Measurements from ENCODE around the gene ZFPM1. TPM values are rescaled to one million over a fixed set of nuclear protein-coding genes. Genes with fewer than 3 reads are reported as not detected.
A peak's percentile ranks its signal among the peaks of the same experiment; 100 is the strongest.

Gene ZFPM1
- total RNA-seq, 1 donor from 2014 or later: 21.7 TPM

DNA sequence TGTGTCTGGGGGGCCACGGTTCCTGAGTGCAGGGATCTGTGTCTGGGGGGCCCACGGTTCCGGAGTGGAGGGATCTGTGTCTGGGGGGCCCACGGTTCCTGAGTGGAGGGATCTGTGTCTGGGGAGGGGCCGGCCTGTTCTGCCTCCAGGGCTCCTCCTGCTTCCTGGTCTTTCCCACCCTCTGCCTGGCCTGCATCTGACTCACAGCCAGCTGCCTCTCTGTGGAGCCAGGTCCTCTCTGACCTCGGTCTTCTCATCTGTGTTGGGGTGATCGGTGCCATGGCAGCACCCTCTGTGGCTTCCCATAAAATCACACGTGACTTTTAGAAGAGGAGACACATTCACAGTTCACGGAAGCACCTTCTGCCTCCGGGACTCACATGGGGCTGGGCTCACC is 50.3 kb downstream of the ZFPM1 start:
- intact Hi-C loops (cut with micrococcal nuclease): no loop called here
- no peak overlapping the region for H3K27ac Mint-ChIP-seq

DNA sequence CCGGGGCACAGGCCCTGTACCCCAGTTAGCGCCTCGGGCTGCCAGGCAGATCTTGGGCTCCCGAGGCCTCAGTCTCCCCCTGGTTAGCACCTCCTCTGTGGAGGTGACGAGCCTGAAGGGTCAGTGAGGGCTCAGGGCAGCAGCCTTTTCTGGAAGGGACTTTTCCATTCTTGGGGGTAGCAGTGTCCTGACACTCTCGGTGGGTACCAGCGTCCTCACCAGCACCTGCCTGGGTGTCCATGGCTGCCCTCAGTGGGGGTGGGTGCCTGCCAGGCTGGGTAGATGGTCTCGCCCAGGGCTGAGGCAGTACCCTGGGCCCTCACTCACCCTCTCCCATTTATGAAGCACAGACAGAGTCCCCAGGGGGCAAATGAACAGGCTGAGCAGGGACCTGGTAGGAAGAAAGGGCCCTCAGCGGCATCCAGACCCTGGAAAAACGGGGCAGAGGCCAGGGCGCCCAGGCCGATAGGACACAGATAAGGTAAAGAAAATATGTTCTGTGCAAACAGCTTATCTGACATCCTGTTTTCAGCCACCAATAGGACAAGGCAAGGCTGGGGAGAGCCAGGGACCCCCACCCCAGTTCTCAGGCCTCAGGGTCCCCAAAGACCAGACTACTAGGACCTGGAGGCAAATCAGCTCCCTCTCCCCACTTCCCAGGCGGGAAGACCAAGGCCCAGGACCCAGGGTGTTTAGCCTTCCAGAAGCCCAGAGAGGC is 50.9 kb downstream of the ZFPM1 start:
- H3K9me3 Mint-ChIP-seq: no peaks in the 10 kb centered on the region
- intact Hi-C loops (cut with micrococcal nuclease): no loop called here
- no peak overlapping the region for H3K27ac Mint-ChIP-seq
- no peaks in the 10 kb centered on the region for H3K4me1 Mint-ChIP-seq (ENCODE audit: low read depth)
- DNase-seq (ENCODE audit: low spot score): no peak
- H3K36me3 Mint-ChIP-seq (ENCODE audit: low read depth): no peaks in the 10 kb centered on the region
- H3K4me3 Mint-ChIP-seq: no peak overlapping the region
- H3K27me3 Mint-ChIP-seq (ENCODE audit: insufficient read depth): no peaks in the 10 kb centered on the region

More for the DNA sequence above, 50.3 kb downstream of the ZFPM1 start:
- Mint-ChIP-seq H3K4me3 (no peak overlapping the region), H3K36me3 (ENCODE audit: low read depth) (no peaks in the 10 kb centered on the region), H3K4me1 (ENCODE audit: low read depth) (no peaks in the 10 kb centered on the region), H3K9me3 (no peaks in the 10 kb centered on the region), H3K27me3 (ENCODE audit: insufficient read depth) (no peaks in the 10 kb centered on the region)
- no peak for DNase-seq (ENCODE audit: low spot score)

DNA sequence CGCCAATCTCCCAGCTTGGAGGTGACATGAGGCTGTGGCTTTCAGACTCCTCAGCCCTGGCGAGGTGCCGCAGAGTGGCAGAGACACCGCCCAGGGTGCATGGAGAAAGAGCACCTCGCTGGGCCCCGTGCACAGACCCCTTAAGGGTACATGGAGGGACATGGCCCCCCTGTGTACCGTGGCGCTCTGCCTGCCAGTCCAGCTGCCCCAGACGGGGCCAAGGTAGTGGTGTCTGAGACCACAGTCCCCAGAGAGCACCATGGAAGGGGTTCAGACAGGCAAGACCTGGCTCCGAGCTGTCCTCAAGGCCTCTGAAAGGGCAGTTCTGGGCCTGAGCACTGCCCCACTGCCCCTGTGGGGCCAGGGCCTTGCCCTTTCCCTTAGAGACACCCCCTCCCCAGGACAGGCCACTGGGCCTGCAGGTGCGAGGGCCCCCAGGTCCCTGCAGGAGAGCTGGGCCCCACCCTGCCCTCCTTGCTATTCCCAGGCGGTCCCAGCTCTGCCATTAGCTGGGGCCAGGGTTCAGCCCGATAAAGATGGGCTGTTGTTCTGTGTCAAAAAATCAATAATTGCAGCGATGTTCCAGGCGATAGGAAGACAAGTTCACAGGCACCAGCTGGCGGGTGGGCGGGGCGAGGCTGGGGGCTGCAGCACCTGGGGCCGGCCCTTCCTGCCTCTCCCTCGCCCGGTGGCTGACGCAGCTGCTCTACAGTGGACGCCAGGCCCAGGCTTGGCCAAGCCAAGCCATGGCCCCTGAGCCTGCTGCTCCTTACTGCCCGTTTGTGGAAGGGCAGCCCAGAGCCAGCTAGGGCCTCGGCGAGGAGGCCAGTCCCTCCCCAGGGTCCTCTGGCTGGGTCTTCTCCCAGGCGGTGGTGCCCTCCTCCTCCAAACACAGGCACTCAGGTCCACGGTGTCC is 51.7 kb downstream of the ZFPM1 start:
- intact Hi-C loops (cut with micrococcal nuclease): no loop called here
- no peaks in the 10 kb centered on the region for H3K36me3 Mint-ChIP-seq (ENCODE audit: low read depth)

DNA sequence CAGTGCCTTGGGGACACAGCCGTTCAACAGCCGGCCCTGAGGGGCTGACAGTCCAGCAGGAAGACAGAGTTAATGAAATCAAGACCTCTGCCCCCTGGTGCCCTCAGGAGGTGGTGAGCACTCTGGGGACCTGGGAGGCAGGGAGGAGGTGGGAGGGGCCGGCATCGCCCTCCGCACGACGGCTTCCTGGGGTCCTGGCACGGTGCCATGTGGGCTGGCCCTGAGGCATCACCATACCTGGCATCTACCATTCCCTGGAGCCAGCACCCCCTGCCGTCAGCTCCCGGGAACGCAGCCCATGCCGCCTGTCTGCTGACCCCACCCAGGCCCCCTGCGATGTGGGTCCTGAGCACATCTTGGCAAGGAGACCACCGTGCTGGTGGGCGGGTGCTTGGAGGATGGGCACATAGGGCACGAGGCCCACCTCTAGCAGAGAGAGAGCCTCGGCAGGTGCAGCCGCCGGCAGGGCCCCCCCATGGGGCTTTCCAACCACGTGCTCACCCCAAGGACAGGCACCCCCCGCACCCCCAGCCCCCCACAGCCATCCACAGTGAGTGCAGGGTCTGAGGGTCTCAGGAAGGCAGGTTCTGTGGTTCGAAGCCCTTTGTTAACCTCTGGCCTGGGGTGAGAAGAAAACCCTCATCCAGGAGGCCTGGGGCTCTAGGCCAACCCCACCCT is 52.5 kb downstream of the ZFPM1 start:
- Mint-ChIP-seq H3K27me3 (ENCODE audit: insufficient read depth) (no peaks in the 10 kb centered on the region), H3K4me3 (no peak overlapping the region), H3K9me3 (no peaks in the 10 kb centered on the region), H3K36me3 (ENCODE audit: low read depth) (no peaks in the 10 kb centered on the region), H3K4me1 (ENCODE audit: low read depth) (no peaks in the 10 kb centered on the region), H3K27ac (no peak overlapping the region)
- intact Hi-C loops (cut with micrococcal nuclease): no loop called here
- DNase-seq (ENCODE audit: low spot score): peak; percentile 8

More for the DNA sequence above, 51.7 kb downstream of the ZFPM1 start:
- no peaks in the 10 kb centered on the region for H3K9me3 Mint-ChIP-seq
- DNase-seq (ENCODE audit: low spot score): no peak
- H3K27ac Mint-ChIP-seq: no peak overlapping the region
- H3K4me3 Mint-ChIP-seq: no peak overlapping the region
- H3K4me1 Mint-ChIP-seq (ENCODE audit: low read depth): no peaks in the 10 kb centered on the region
- no peaks in the 10 kb centered on the region for H3K27me3 Mint-ChIP-seq (ENCODE audit: insufficient read depth)

DNA sequence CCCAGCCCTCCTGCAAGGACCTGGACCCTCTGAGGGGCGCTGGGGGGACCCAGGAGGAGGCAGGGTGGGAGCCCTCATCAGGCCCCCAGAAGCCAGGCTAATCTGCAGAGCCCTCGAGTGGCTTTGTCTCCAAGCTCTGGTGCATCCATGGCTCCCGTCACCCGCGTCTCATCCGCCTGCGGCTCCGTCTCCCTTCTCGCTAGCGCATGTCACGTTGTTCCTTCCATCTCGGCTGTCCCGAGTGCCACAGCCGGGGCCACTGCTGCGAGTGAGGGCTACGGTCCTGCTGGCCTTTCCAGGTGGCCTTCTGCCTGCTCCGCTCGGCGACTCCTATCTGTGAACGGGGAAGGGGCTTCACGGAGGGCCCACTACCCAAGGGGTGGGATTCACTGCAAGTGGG is 53.6 kb downstream of the ZFPM1 start:
- H3K4me3 Mint-ChIP-seq: no peak overlapping the region
- no peaks in the 10 kb centered on the region for H3K36me3 Mint-ChIP-seq (ENCODE audit: low read depth)
- intact Hi-C loops (cut with micrococcal nuclease): no loop called here
- no peak for DNase-seq (ENCODE audit: low spot score)
- H3K27me3 Mint-ChIP-seq (ENCODE audit: insufficient read depth): no peaks in the 10 kb centered on the region
- no peaks in the 10 kb centered on the region for H3K4me1 Mint-ChIP-seq (ENCODE audit: low read depth)
- no peaks in the 10 kb centered on the region for H3K9me3 Mint-ChIP-seq
- no peak overlapping the region for H3K27ac Mint-ChIP-seq

DNA sequence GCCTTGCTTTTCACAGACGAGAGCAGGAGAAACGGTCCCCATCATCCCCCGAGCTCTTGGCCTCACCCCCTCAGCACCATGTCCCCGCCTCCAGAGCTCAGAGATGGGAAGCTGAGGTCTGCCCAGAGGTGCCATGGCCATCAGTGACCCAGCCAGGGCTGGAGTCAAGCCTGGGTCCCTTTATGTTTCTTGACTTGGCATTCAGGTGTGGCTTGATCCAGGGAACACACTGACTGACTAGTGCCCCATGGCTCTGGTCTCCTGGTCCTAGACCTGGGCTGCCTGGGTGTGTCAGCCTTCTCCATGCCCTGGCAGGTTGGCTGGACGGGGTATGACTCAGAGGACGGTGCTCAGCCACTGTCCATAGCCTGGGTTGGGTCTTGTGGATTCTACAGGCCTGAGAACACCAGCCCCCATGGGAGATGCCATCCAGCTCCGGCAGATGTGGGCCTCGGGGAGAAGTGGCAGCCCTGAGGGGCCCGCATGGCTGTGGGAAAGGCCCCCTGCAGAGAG is 54.2 kb downstream of the ZFPM1 start:
- no peak for DNase-seq (ENCODE audit: low spot score)
- H3K27ac Mint-ChIP-seq: no peak overlapping the region
- intact Hi-C loops (cut with micrococcal nuclease): no loop called here
- H3K4me3 Mint-ChIP-seq: no peak overlapping the region
- no peaks in the 10 kb centered on the region for H3K27me3 Mint-ChIP-seq (ENCODE audit: insufficient read depth)
- no peaks in the 10 kb centered on the region for H3K36me3 Mint-ChIP-seq (ENCODE audit: low read depth)
- no peaks in the 10 kb centered on the region for H3K4me1 Mint-ChIP-seq (ENCODE audit: low read depth)
- H3K9me3 Mint-ChIP-seq: no peaks in the 10 kb centered on the region

DNA sequence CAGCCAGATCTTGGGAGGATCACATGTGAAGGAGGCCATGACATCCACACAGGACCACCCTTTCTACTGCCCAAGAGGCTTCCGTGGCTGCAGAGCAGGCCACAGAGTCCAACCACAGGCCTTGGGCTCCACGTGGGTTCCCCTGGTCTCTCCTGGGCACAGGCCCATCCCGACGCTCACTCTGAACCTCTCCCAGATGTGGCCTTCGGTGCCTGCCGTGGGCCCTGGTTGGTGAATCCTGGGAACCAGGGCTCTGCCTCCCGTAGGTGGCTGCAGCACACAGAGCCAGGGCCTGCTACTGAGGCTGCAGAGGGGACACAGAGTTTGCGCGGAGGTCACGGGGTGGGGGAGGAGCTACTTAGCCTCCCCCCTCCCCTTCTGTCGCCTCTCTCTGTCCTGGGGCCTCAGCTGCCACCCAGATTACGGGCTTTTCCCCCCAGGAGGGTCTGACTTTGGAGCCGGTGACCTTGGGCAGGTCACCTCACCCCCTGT is 55.3 kb downstream of the ZFPM1 start:
- intact Hi-C loops (cut with micrococcal nuclease): no loop called here

GRCh38 chr16:88508868-88509748 is 56.0 kb downstream of the ZFPM1 start:
- H3K9me3 Mint-ChIP-seq: no peaks in the 10 kb centered on the region
- no peak for DNase-seq (ENCODE audit: low spot score)
- H3K4me1 Mint-ChIP-seq (ENCODE audit: low read depth): no peaks in the 10 kb centered on the region
- no peak overlapping the region for H3K4me3 Mint-ChIP-seq
- H3K27ac Mint-ChIP-seq: no peak overlapping the region
- no peaks in the 10 kb centered on the region for H3K36me3 Mint-ChIP-seq (ENCODE audit: low read depth)
- intact Hi-C loops (cut with micrococcal nuclease): no loop called here
- H3K27me3 Mint-ChIP-seq (ENCODE audit: insufficient read depth): no peaks in the 10 kb centered on the region

More for the DNA sequence above, 55.3 kb downstream of the ZFPM1 start:
- H3K4me3 Mint-ChIP-seq: no peak overlapping the region
- H3K27me3 Mint-ChIP-seq (ENCODE audit: insufficient read depth): no peaks in the 10 kb centered on the region
- DNase-seq (ENCODE audit: low spot score): no peak
- no peaks in the 10 kb centered on the region for H3K36me3 Mint-ChIP-seq (ENCODE audit: low read depth)
- H3K4me1 Mint-ChIP-seq (ENCODE audit: low read depth): no peaks in the 10 kb centered on the region
- H3K9me3 Mint-ChIP-seq: no peaks in the 10 kb centered on the region
- no peak overlapping the region for H3K27ac Mint-ChIP-seq

DNA sequence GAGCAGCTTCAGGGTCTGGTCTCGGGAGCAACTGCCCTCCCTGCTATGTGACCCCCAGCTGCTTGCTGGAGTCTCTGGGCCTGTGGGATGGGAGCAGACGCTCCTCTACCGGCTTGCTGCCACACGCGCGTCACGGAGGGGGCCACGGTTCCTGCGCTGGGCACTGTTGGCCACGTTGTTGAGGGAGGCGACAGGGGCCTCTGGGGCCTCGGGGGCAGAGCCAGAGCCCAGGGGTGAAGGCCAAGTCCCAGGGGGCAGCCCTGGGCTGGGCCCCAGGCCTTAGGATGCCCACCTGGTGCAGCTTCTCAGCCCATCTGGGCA is 56.6 kb downstream of the ZFPM1 start:
- intact Hi-C loops (cut with micrococcal nuclease): no loop called here

DNA sequence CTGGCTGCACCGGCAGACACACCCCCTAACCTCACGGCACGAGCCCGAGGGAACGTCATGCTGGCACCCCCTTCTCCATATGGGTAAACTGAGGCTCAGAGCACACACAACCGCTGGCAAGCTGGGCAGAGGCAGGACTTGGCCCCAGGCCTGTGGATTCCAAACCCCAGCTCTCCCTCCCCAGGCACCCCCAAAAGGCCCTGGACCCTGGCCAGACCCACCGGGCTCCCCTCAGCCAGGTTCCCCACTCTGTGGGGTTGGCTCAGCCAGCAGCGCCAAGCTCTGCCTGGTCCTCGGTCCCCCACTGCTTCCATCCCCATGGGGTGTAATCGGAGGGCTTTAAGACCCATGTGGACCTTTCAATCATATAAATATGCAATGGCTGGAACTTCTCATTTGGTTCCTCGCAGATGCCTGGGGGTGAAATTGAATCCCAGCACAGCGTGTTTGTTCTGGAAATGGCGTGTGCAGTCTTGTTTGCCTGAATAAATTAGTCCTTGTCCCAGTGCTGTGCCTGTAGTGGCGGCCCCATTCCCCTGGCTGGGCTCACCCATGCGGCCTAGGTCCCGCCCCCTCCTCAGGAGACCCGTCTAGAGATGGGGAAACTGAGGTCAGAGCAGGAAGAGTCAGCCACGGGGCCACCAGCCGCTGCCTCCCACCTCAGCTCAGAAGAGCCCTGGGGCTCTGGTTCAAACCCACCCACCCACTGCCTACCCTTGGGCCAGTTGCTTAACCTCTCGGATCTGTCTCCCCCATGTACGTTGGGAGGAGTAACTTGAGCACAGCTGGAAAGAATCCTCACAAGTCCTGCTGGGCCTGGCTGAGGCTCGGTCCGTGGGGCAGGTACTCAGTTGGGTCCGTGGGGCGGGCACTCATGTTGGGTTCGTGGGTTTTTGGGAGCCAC is 57.3 kb downstream of the ZFPM1 start:
- H3K36me3 Mint-ChIP-seq (ENCODE audit: low read depth): no peaks in the 10 kb centered on the region
- no peak overlapping the region for H3K4me3 Mint-ChIP-seq
- H3K27me3 Mint-ChIP-seq (ENCODE audit: insufficient read depth): no peaks in the 10 kb centered on the region
- no peak for DNase-seq (ENCODE audit: low spot score)
- H3K4me1 Mint-ChIP-seq (ENCODE audit: low read depth): no peaks in the 10 kb centered on the region
- no peaks in the 10 kb centered on the region for H3K9me3 Mint-ChIP-seq
- H3K27ac Mint-ChIP-seq: no peak overlapping the region
- intact Hi-C loops (cut with micrococcal nuclease): no loop called here

More for the DNA sequence above, 56.6 kb downstream of the ZFPM1 start:
- Mint-ChIP-seq H3K36me3 (ENCODE audit: low read depth) (no peaks in the 10 kb centered on the region), H3K4me3 (no peak overlapping the region), H3K27ac (no peak overlapping the region), H3K9me3 (no peaks in the 10 kb centered on the region), H3K27me3 (ENCODE audit: insufficient read depth) (no peaks in the 10 kb centered on the region), H3K4me1 (ENCODE audit: low read depth) (no peaks in the 10 kb centered on the region)
- DNase-seq (ENCODE audit: low spot score): no peak

DNA sequence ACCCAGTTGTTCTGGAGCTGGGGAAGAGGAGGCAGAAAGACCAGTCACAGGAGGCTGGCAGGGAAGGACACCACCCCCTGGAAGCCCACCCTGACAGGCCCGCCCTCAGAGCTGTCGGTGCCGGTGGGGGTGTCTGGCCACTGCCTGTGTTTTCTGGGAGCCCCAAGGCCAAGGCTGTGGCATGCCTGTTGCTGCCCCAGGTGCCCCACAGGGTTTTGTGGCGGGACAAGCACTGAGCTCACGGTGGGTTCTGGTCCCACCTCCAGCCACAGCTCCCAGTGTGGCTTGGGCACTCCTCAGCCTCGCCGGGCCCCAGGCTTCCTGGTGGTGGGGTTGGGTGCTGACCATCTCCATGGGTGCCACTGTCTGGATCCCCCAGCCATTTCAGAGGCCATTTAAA is 58.0 kb downstream of the ZFPM1 start:
- no peaks in the 10 kb centered on the region for H3K9me3 Mint-ChIP-seq
- H3K4me1 Mint-ChIP-seq (ENCODE audit: low read depth): no peaks in the 10 kb centered on the region
- intact Hi-C loops (cut with micrococcal nuclease): no loop called here
- no peak overlapping the region for H3K4me3 Mint-ChIP-seq
- H3K27ac Mint-ChIP-seq: no peak overlapping the region
- H3K27me3 Mint-ChIP-seq (ENCODE audit: insufficient read depth): no peaks in the 10 kb centered on the region
- DNase-seq (ENCODE audit: low spot score): no peak
- no peaks in the 10 kb centered on the region for H3K36me3 Mint-ChIP-seq (ENCODE audit: low read depth)

Measured in activated T-helper 1 cell treated with anti-CD3 and anti-CD28 coated beads, Interleukin-12 subunit alpha, Interleukin-12 subunit beta, Interleukin-2, Interleukin-4 antibody, amounts not matched to agents 30 ng/mL and 10 ng/mL and 1 ng/mL, durations not matched to agents 14 hours and 24 hours and 36 hours (primary cell).